NCI-H128 (cell line): ENCODE measurements around the gene PISD.

Source experiments
- DNase-seq: peaks from one replicate; lab custom pipeline; 2025; ENCODE audit not compliant: unreplicated experiment; lab: John Stamatoyannopoulos, UW

PISD gene

GRCh38 chr22:31626427-31627150 is 35.4 kb downstream of the PISD start:
- DNase-seq: no peak

GRCh38 chr22:31625661-31626426 is 36.2 kb downstream of the PISD start:
- no peak for DNase-seq

DNA sequence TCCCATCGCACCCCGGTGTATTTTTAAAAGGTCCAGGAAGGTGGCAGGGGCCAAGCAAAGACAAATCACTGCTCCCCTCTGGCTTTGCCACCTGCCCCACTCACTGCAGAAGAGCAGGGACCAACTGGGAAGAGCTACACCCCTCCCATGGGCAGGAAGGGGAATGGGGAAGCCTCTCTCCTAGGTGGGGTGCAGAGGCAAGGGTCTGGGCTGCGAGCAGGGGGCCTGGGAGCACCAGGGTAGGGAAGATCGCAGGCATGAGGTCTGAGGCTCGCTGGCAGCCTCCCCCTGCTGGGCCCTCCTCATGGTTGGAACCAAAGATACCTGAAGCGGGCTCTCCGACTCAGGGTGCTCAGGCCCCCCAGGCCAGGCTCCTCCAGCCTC is 36.8 kb downstream of the PISD start:
- no peak for DNase-seq

GRCh38 chr22:31623592-31624304 is 38.3 kb downstream of the PISD start:
- no peak for DNase-seq

- DNase-seq: no peak
Observed at GRCh38 chr22:31622980-31623379, 39.0 kb downstream of the PISD start.

DNA sequence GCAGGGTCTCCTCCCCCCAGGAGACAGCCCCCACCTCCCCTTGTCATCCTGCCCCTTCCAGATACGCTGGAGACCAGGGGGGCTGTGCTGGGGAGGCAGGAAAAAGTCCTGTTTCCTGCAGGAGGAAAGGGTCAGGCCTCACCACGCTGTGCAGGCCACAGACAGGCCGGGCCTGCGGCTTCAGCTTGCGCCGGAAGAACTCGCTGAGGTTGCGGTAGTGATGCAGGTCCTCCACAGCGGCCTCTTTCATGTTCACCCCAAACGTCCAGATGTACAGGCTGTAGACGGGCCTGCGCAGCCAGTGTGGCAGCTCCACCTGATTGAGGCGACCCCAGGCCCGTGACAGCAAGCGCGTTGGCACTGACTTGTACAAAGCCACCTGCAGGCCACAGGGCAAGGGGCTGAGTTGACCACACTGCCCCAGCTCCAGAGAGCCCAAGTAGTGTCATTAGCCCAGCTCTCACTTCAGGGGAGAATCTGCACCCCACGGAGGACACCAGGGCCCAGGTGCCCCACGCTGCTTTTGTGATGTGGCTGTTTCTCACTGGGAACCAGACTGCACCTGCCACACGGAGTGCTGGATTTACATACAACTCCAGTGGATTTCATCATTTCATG is 40.4 kb downstream of the PISD start:
- no peak for DNase-seq

- DNase-seq: no peak
Observed at GRCh38 chr22:31620756-31621480, 41.1 kb downstream of the PISD start.

DNA sequence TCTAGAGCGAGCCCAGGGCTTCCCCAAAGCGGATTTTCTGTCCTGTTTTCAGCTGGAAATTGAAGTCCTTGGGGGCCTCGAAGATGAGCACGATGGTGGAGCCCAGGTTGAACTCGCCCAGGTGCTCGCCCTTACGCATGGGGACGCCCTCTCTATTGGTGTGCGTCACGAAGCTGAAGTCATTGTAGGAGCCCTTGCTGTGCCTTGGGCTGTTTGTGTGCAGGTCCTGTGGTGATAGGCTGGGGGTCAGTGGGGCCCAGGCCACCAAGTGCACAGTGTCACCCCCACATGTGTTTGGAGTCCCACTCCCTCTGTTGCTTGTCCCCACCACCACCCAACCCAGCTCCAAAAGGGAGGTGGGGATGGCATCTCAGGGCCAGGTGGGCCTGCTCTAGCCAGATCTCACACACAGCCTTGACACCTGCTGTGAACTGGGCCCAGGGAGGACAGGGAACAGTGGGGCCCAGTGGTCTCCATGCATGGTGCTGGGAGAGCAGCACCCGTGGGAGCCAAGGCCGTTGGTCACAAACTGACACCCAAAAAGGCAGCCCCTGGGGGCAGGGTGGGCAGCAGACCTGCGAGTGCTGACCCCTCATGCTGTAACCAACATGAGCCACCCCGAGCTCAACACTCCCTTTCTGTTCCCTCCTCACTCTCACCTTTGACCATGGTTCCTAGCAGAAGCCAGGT is 42.3 kb downstream of the PISD start:
- DNase-seq: no peak

DNA sequence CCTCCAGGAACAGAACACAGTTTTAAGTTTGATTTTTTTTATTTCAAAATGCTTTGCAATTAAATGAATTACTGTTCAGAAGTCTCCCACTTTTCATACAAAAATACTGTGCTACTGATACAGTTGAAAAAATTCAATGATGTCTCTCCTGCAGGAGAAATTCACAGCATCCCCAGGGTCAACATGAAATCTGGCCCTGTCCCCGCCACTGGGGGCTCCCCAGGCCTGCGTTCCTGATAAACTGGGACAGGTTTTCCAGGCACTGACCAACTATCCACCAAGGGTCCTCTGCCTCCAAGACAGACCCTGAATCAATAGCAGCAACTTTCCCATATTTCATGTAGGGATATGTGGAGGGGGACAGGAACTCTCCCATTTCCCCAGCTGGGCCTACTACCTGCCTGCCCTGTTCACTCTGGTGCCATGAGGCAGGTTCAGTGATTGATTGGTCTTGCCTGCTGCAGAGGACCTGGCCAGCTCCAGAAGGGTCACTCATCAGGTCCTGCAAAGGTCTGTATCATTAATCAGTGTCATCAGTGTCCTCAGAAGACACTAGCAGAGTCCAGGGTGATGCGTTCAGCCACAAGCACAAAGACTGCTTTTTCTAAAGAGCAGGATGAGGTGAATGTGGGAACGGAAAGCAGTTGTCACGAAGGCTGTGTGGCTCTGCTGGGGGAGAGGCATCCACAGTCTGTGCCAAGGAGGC is 43.4 kb downstream of the PISD start:
- no peak for DNase-seq

DNA sequence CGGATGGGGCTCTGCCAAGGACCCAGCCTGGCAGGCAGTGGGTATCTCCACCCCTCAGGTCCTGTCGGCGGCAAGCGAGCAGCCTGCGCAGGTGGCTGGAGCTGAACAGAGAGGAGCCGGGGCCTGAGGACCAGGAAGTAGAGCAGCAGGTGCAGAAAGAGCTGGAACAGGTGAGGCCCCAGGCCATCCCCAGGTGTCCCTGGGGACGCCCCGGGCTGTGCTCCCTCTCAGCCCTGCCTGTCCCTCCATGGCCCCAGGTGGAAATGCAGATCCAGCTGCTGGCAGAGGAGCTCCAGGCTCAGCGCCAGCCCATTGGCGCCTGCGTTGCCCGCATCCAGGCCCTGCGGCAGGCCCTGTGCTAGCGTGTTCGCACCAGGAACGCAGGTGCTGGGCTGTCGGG is 44.0 kb downstream of the PISD start:
- DNase-seq: peak; percentile 28

GRCh38 chr22:31616315-31616980 is 45.6 kb downstream of the PISD start:
- DNase-seq: no peak

- DNase-seq: no peak
Observed at GRCh38 chr22:31615940-31616314, 46.1 kb downstream of the PISD start.

DNA sequence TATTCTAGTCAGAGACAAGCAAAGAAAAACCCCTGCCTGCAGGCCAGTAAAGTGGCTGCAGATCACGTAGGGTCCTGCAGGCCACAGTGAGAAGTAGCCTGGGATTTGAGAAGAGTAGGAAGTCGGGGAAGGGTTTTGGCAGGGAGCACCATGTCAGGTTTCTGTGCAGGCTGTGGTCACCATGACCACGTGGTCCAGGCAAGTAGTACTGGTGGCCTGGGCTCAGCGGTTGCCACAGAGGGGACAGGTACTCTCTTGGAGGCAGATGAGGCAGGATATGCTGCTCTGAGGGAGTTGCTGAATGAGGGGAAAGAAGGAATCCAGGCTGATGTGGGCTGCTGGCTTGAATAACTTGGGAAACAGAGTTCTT is 46.5 kb downstream of the PISD start:
- DNase-seq: no peak

DNA sequence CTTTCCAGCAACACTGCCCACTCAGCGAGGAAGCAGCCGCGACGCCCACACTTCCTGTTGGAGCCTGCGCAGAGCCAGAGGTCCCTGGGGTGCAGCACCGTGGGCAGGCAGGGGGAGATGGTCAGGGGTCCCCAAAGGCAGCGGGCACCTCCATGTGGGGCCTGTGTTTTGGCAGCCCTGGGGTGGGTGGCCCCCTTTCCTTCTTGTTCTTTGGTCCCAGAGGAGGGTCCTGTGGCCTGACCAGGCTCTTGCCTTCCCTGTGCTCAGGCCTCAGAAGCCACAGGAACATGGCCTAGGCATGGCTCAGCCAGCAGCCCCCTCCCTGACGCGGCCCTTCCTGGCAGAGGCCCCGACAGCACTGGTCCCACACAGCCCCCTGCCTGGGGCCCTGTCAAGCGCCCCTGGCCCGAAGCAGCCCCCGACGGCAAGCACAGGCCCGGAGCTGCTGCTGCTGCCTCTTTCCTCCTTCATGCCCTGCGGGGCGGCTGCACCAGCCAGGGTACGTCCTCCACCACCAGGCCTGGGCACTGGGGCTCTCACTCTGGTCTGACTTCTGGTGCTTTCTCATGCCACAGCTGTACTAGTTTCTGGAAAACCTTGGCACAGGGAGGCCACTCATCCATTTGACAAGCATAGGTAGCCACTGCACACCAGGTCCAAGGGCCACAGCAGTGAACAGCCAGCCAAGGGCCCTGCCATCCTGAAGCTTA is 47.1 kb downstream of the PISD start:
- DNase-seq: no peak

GRCh38 chr22:31613904-31614296 is 48.1 kb downstream of the PISD start:
- no peak for DNase-seq

GRCh38 chr22:31613286-31613903 is 48.6 kb downstream of the PISD start:
- DNase-seq: no peak

DNA sequence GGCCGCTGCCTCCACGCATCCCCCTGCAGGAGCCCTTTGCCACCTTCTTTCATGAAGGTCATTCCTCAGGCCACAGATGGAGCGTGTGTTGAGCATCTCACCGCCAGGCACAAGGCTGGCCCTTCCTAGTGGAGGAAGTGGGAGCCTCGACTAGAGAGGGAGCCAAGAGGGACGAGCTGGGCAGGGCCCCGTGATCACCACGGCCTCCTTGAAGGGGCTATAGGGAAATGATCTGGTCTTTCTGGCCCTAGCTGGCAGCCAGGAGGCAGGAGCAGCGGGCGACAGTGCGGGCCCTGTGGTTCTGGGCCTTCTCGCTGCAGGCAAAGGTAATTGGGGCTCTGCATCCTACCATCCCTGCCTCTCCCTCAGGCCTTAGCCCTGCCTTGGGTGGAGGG is 49.1 kb downstream of the PISD start:
- no peak for DNase-seq

GRCh38 chr22:31611061-31611760 is 50.8 kb downstream of the PISD start:
- no peak for DNase-seq
